ENCODE results near the gene BET1L. TPM values are rescaled to one million over a fixed set of nuclear protein-coding genes. Genes with fewer than 3 reads are reported as not detected.

The BET1L gene
- 15.2 and 23.7 TPM in 2 replicates for total RNA-seq

- no peak for TF ChIP-seq CTCF (conservative IDR thresholded peaks at IDR 0.05; ENCODE audit: low read depth, low read length)
- DNase-seq (ENCODE audit: low read depth), result peak; percentile 85
- peak within 1 kb of the TSS; percentile 99 for H3K4me3 ChIP-seq (ENCODE audit: low read depth, low read length)
Observed at GRCh38 chr11:207208-207862, at the start of gene BET1L, which contains the start of gene RIC8A. BET1L (minus strand) TSS chr11:207399; CDS start chr11:207321, 78 bp downstream. RIC8A (plus strand) TSS chr11:207708; CDS start chr11:208855, 1,147 bp downstream.

GRCh38 chr11:255816-256215 is 48.6 kb upstream of the BET1L start:
- no peak for TF ChIP-seq CTCF (conservative IDR thresholded peaks at IDR 0.05; ENCODE audit: low read depth, low read length)
- H3K4me3 ChIP-seq (ENCODE audit: low read depth, low read length), result no peak overlapping the region
- DNase-seq (ENCODE audit: low read depth), result no peak

- DNase-seq (ENCODE audit: low read depth), result no peak
- TF ChIP-seq CTCF (conservative IDR thresholded peaks at IDR 0.05; ENCODE audit: low read depth, low read length), result no peak
- no peak overlapping the region for H3K4me3 ChIP-seq (ENCODE audit: low read depth, low read length)
Observed at GRCh38 chr11:255176-255575, 48.0 kb upstream of the BET1L start.

GRCh38 chr11:253886-254270 is 46.7 kb upstream of the BET1L start:
- no peak overlapping the region for H3K4me3 ChIP-seq (ENCODE audit: low read depth, low read length)
- TF ChIP-seq CTCF (conservative IDR thresholded peaks at IDR 0.05; ENCODE audit: low read depth, low read length), result no peak
- DNase-seq (ENCODE audit: low read depth), result no peak

- no peak for TF ChIP-seq CTCF (conservative IDR thresholded peaks at IDR 0.05; ENCODE audit: low read depth, low read length)
- DNase-seq (ENCODE audit: low read depth), result no peak
- H3K4me3 ChIP-seq (ENCODE audit: low read depth, low read length), result no peak overlapping the region
Observed at GRCh38 chr11:253160-253885, 46.1 kb upstream of the BET1L start.

- no peak for DNase-seq (ENCODE audit: low read depth)
- no peak overlapping the region for H3K4me3 ChIP-seq (ENCODE audit: low read depth, low read length)
- no peak for TF ChIP-seq CTCF (conservative IDR thresholded peaks at IDR 0.05; ENCODE audit: low read depth, low read length)
Observed at GRCh38 chr11:252666-253065, 45.5 kb upstream of the BET1L start.
